Lower leg skin (tissue), 3 donors: ENCODE data around the gene SPEG.

Experiments used
- POLR2A ChIP-seq, 2 donors: fragments of 450-650 bp; IDR thresholded peaks; one replicate each; pipeline ENCODE4 v1.6.1; 2016 to 2017; ENCODE audit warnings: antibody characterized with exemption in 2 of 2, mild to moderate bottlenecking in 1 of 2, moderate library complexity in 1 of 2
- TF ChIP-seq, protein P1 (sequence below), 3 donors: fragments of 450-650 bp; IDR thresholded peaks; one replicate each; pipeline ENCODE4 v1.5.1; 2016; ENCODE audit warnings: antibody characterized with exemption in 3 of 3, mild to moderate bottlenecking in 3 of 3, moderate library complexity in 2 of 3

DNA sequence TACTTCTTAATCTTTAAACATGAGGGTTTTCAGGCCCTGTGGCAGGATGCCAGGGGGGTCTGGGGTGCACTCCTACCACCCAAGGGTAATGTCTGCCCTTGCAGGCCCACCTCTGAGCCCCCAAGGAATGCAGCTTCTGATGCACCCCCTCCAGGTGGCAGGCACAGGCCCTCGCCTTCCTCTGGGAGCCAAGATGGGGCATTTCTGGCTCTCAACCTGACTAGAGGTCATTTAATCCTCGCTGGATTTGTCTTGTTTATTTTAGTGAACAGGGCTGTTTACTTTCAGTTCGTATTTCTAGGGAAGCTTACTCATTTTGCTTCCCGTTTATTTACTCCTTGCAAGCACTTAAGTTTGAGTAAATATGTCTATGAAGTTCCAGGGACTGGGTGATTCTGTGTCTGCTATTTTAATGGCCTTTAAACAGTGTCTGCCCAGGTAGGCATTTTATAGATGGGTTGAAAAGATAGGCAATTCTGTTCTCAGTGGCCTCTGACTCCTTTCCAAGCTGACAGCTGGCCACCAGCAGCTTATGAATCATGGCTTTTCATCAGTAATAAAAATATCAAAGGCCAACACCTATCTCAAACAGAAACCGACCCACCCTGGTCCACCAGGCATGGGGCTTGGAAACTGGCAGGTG is 35.8 kb upstream of the SPEG start:
- no peak for TF ChIP-seq POLR2A (IDR thresholded peaks at IDR 0.05)
- TF ChIP-seq, protein P1, sequence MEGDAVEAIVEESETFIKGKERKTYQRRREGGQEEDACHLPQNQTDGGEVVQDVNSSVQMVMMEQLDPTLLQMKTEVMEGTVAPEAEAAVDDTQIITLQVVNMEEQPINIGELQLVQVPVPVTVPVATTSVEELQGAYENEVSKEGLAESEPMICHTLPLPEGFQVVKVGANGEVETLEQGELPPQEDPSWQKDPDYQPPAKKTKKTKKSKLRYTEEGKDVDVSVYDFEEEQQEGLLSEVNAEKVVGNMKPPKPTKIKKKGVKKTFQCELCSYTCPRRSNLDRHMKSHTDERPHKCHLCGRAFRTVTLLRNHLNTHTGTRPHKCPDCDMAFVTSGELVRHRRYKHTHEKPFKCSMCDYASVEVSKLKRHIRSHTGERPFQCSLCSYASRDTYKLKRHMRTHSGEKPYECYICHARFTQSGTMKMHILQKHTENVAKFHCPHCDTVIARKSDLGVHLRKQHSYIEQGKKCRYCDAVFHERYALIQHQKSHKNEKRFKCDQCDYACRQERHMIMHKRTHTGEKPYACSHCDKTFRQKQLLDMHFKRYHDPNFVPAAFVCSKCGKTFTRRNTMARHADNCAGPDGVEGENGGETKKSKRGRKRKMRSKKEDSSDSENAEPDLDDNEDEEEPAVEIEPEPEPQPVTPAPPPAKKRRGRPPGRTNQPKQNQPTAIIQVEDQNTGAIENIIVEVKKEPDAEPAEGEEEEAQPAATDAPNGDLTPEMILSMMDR (IDR thresholded peaks at IDR 0.05): no peak
